ENCODE data around the gene MMD2. TPM values are rescaled to one million over a fixed set of nuclear protein-coding genes. Genes with fewer than 3 reads are reported as not detected.
A peak's percentile ranks its signal among the peaks of the same experiment; 100 is the strongest.
"Not testable (repeated sequence)": the region's sequence is repeated elsewhere in the genome, so short reads cannot be mapped to it uniquely, and the experiment has no call there.

Gene MMD2
- total RNA-seq, 1 donor from 2014 or later: not detected

- DNase-seq (ENCODE audit: low read depth): peak; percentile 76
- H3K36me3 ChIP-seq (ENCODE audit: insufficient read depth, low read length): peaks cover 10% of the 10 kb centered on the region
- H3K9ac ChIP-seq (ENCODE audit: low read length): peak overlapping the region; percentile 89
- no peak for FAIRE-seq
- Mint-ChIP-seq H3K27me3 (ENCODE audit: low read depth, unreplicated experiment) (peaks cover 4% of the 10 kb centered on the region), H3K4me3 (ENCODE audit: unreplicated experiment) (peak overlapping the region; percentile 97), H3K4me1 (ENCODE audit: low read depth, unreplicated experiment) (peaks cover 8% of the 10 kb centered on the region), H3K9me3 (ENCODE audit: unreplicated experiment) (peaks cover 4% of the 10 kb centered on the region), H3K27ac (ENCODE audit: unreplicated experiment) (peak overlapping the region; percentile 97), H3K36me3 (ENCODE audit: low read depth, unreplicated experiment) (peaks cover 14% of the 10 kb centered on the region)
- H3K4me1 ChIP-seq (ENCODE audit: insufficient read depth, low read length): no peaks in the 10 kb centered on the region
- peak overlapping the region; percentile 90 for H3K4me2 ChIP-seq (ENCODE audit: low read length)
- H4K20me1 ChIP-seq (ENCODE audit: insufficient read depth, low read length): peaks cover 30% of the 10 kb centered on the region
- no peaks in the 10 kb centered on the region for H3K9me3 ChIP-seq (ENCODE audit: insufficient read depth, low read depth, low read length)
- H3K27ac ChIP-seq (ENCODE audit: low read depth, low read length): peak overlapping the region; percentile 88
- H3K4me3 ChIP-seq (ENCODE audit: insufficient read depth, low read depth, low read length): peak overlapping the region; percentile 83
- H3K79me2 ChIP-seq (ENCODE audit: insufficient read depth, low read length): peaks cover 39% of the 10 kb centered on the region
- H2AFZ ChIP-seq (ENCODE audit: low read depth, low read length): peak overlapping the region; percentile 91
- no peaks in the 10 kb centered on the region for H3K27me3 ChIP-seq (ENCODE audit: insufficient read depth, low read length)
- TF ChIP-seq EZH2 (IDR thresholded peaks at IDR 0.05; ENCODE audit: insufficient read depth, low read length): no peak
- TF ChIP-seq CTCF (IDR thresholded peaks at IDR 0.05; ENCODE audit: insufficient read depth, low read depth, low read length): no peak
Measured at GRCh38 chr7:4973728-4974198, 14.8 kb upstream of the MMD2 start.

DNA sequence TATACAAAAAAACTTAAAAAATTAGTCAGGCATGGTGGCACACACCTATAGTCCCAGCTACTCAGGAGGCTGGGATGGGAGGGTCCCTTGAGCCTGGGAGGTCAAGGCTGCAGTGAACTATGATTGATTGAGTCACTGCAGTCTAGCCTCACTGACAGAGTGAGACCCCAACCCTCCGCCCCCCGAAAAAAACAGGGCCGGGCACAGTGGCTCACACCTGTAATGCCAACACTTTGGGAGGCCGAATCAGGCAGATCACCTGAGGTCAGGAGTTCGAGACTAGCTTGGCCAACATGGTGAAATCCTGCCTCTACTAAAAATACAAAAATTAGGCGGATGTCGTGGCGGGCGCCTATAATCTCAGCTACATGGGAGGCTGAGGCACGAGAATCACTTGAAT lies 13.5 kb upstream of the MMD2 start:
- not testable (repeated sequence) for H2AFZ ChIP-seq (ENCODE audit: low read depth, low read length); H3K36me3 ChIP-seq (ENCODE audit: insufficient read depth, low read length); H3K27ac Mint-ChIP-seq (ENCODE audit: unreplicated experiment); H3K9ac ChIP-seq (ENCODE audit: low read length); H3K4me1 ChIP-seq (ENCODE audit: insufficient read depth, low read length); H3K4me2 ChIP-seq (ENCODE audit: low read length); H3K27ac ChIP-seq (ENCODE audit: low read depth, low read length); FAIRE-seq; H3K27me3 ChIP-seq (ENCODE audit: insufficient read depth, low read length); H3K4me3 Mint-ChIP-seq (ENCODE audit: unreplicated experiment); H3K4me1 Mint-ChIP-seq (ENCODE audit: low read depth, unreplicated experiment); H3K9me3 Mint-ChIP-seq (ENCODE audit: unreplicated experiment); H3K9me3 ChIP-seq (ENCODE audit: insufficient read depth, low read depth, low read length); H3K36me3 Mint-ChIP-seq (ENCODE audit: low read depth, unreplicated experiment); H3K27me3 Mint-ChIP-seq (ENCODE audit: low read depth, unreplicated experiment); DNase-seq (ENCODE audit: low read depth); H3K4me3 ChIP-seq (ENCODE audit: insufficient read depth, low read depth, low read length)
- H3K79me2 ChIP-seq (ENCODE audit: insufficient read depth, low read length): peaks cover 31% of the 10 kb centered on the region
- H4K20me1 ChIP-seq (ENCODE audit: insufficient read depth, low read length): peaks cover 23% of the 10 kb centered on the region

DNA sequence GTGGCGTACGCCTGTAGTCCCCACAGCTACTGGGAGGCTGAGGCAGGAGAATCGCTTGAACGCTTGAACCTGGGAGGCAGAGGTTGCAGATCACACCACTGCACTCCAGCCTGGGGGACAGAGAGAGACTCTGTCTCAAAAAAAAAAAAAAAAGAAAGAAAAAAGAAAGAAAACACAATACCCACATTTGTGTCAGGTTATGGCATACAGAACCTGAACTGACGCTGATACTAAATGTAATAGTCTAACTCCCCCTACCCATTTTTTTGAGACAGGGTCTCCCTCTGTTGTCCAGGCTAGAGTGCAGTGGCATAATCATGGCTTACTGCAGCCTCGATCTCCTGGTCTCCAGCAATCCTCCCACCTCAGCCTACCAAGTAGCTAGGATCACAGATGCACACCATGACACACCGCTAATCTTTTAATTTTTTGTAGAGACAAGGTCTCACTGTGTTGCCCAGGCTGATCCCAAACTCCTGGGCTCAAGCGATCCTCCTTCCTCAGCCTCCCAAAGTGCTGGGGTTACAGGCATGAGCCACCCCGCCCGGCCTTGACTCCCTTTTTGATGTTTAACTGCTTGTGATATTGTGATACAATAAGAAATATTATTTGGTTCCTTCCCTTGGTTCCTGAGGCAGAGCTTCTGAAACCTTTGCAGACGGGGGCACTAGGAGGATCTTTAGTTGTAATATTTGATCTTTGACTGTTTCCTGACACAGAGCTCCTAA lies 6.5 kb upstream of the MMD2 start:
- Histone ChIP-seq H3K4me1 (ENCODE audit: insufficient read depth, low read length) (no peaks in the 10 kb centered on the region), H3K4me2 (ENCODE audit: low read length) (no peak overlapping the region), H3K27ac (ENCODE audit: low read depth, low read length) (no peak overlapping the region), H3K9me3 (ENCODE audit: insufficient read depth, low read depth, low read length) (no peaks in the 10 kb centered on the region), H3K4me3 (ENCODE audit: insufficient read depth, low read depth, low read length) (no peak overlapping the region), H3K79me2 (ENCODE audit: insufficient read depth, low read length) (no peaks in the 10 kb centered on the region), H3K36me3 (ENCODE audit: insufficient read depth, low read length) (no peaks in the 10 kb centered on the region), H3K27me3 (ENCODE audit: insufficient read depth, low read length) (no peaks in the 10 kb centered on the region), H3K9ac (ENCODE audit: low read length) (no peak overlapping the region), H4K20me1 (ENCODE audit: insufficient read depth, low read length) (no peaks in the 10 kb centered on the region), H2AFZ (ENCODE audit: low read depth, low read length) (no peak overlapping the region)
- H3K36me3 Mint-ChIP-seq (ENCODE audit: low read depth, unreplicated experiment): no peaks in the 10 kb centered on the region
- no peak overlapping the region for H3K27ac Mint-ChIP-seq (ENCODE audit: unreplicated experiment)
- H3K4me3 Mint-ChIP-seq (ENCODE audit: unreplicated experiment): no peak overlapping the region
- TF ChIP-seq EZH2 (IDR thresholded peaks at IDR 0.05; ENCODE audit: insufficient read depth, low read length) (no peak), CTCF (IDR thresholded peaks at IDR 0.05; ENCODE audit: insufficient read depth, low read depth, low read length) (no peak)
- no peak for DNase-seq (ENCODE audit: low read depth)
- peaks cover 35% of the 10 kb centered on the region for H3K27me3 Mint-ChIP-seq (ENCODE audit: low read depth, unreplicated experiment)
- H3K9me3 Mint-ChIP-seq (ENCODE audit: unreplicated experiment): no peaks in the 10 kb centered on the region
- no peaks in the 10 kb centered on the region for H3K4me1 Mint-ChIP-seq (ENCODE audit: low read depth, unreplicated experiment)
- FAIRE-seq: no peak
